ENCODE data around the gene KRTAP10-8.

- TF ChIP-seq ISL1 (CRISPR knock-in tag; IDR thresholded peaks at IDR 0.05) (no peak), PPARA (CRISPR knock-in tag; IDR thresholded peaks at IDR 0.05; ENCODE audit: borderline replicate concordance) (no peak), PATZ1 (CRISPR knock-in tag; IDR thresholded peaks at IDR 0.05; ENCODE audit: borderline replicate concordance) (no peak), POU6F1 (CRISPR knock-in tag; IDR thresholded peaks at IDR 0.05; ENCODE audit: borderline replicate concordance, low read depth) (no peak), ARNTL (CRISPR knock-in tag; IDR thresholded peaks at IDR 0.05; ENCODE audit: borderline replicate concordance, low read depth) (no peak), ZC3H10 (CRISPR knock-in tag; IDR thresholded peaks at IDR 0.05) (no peak), SNAI2 (CRISPR knock-in tag; IDR thresholded peaks at IDR 0.05) (no peak), ZNF70 (CRISPR knock-in tag; IDR thresholded peaks at IDR 0.05) (no peak), ZNF565 (CRISPR knock-in tag; conservative IDR thresholded peaks at IDR 0.05; ENCODE audit: low read depth) (no peak), TOX (CRISPR knock-in tag; IDR thresholded peaks at IDR 0.05; ENCODE audit: borderline replicate concordance) (no peak), ZFP3 (CRISPR knock-in tag; IDR thresholded peaks at IDR 0.05) (no peak)
Observed at GRCh38 chr21:44593598-44594405, 18.1 kb upstream of the KRTAP10-8 start.

All from SK-N-SH treated with all-trans-retinoic acid at 6 μM for 48 hours (cell line).